BE2C (cell line): ENCODE data around the gene MRPS18B.

Experiments
- DNase-seq: peaks from one replicate; pipeline ENCODE4 v3.0.0-alpha.2; 2020
- H3K27me3 ChIP-seq: fragments of 250-450 bp; sonication (Bioruptor Pico); 2 replicates; pipeline ENCODE4 v1.5.1; 2020; ENCODE audit warnings: mild to moderate bottlenecking
- H3K36me3 ChIP-seq: fragments of 250-450 bp; sonication (Bioruptor Pico); 2 replicates; pipeline ENCODE4 v1.5.1; 2020; ENCODE audit warnings: mild to moderate bottlenecking
- H3K4me1 ChIP-seq: fragments of 250-450 bp; sonication (Bioruptor Pico); 2 replicates; pipeline ENCODE4 v1.5.1; 2020
- H3K4me3 ChIP-seq: 2 replicates; pipeline ENCODE4 v1.5.1; 2011; ENCODE audit warnings: low read depth, low read length
- H3K9me3 ChIP-seq: fragments of 250-450 bp; sonication (Bioruptor Pico); 2 replicates; pipeline ENCODE4 v1.5.1; 2020
- CTCF ChIP-seq: IDR thresholded peaks from 2 replicates; pipeline ENCODE4 v1.5.1; 2012; ENCODE audit warnings: mild to moderate bottlenecking, low read depth, low read length

The MRPS18B gene

GRCh38 chr6:30611856-30612194 lies 5.8 kb upstream of the MRPS18B start:
- Histone ChIP-seq H3K36me3 (peaks cover 81% of the 10 kb centered on the region), H3K27me3 (no peaks in the 10 kb centered on the region), H3K4me1 (peaks cover 4% of the 10 kb centered on the region; the same call in 1 of the 2 replicates), H3K9me3 (no peaks in the 10 kb centered on the region), H3K4me3 (no peak overlapping the region)
- DNase-seq: no peak
- no peak for TF ChIP-seq CTCF

GRCh38 chr6:30612213-30612612 lies 5.4 kb upstream of the MRPS18B start:
- Histone ChIP-seq H3K4me3 (no peak overlapping the region), H3K27me3 (no peaks in the 10 kb centered on the region), H3K9me3 (no peaks in the 10 kb centered on the region), H3K36me3 (peaks cover 79% of the 10 kb centered on the region), H3K4me1 (peaks cover 4% of the 10 kb centered on the region; the same call in 1 of the 2 replicates)
- peak; percentile 43 for TF ChIP-seq CTCF
- no peak for DNase-seq

- no peak for DNase-seq
- Histone ChIP-seq H3K36me3 (peaks cover 73% of the 10 kb centered on the region), H3K4me1 (peaks cover 4% of the 10 kb centered on the region; the same call in 1 of the 2 replicates)
Measured at GRCh38 chr6:30612687-30613248, 4.9 kb upstream of the MRPS18B start.

GRCh38 chr6:30613251-30614043 lies 4.2 kb upstream of the MRPS18B start:
- TF ChIP-seq CTCF: no peak
- peaks cover 4% of the 10 kb centered on the region; the same call in 1 of the 2 replicates for H3K4me1 ChIP-seq
- H3K36me3 ChIP-seq: peaks cover 66% of the 10 kb centered on the region
- DNase-seq: no peak
- no peaks in the 10 kb centered on the region for H3K27me3 ChIP-seq
- no peaks in the 10 kb centered on the region for H3K9me3 ChIP-seq
- no peak overlapping the region; the same call in 1 of the 2 replicates for H3K4me3 ChIP-seq

More at GRCh38 chr6:30612687-30613248, 4.9 kb upstream of the MRPS18B start:
- H3K27me3 ChIP-seq: no peaks in the 10 kb centered on the region
- TF ChIP-seq CTCF: no peak
- H3K4me3 ChIP-seq: no peak overlapping the region
- H3K9me3 ChIP-seq: no peaks in the 10 kb centered on the region

DNA sequence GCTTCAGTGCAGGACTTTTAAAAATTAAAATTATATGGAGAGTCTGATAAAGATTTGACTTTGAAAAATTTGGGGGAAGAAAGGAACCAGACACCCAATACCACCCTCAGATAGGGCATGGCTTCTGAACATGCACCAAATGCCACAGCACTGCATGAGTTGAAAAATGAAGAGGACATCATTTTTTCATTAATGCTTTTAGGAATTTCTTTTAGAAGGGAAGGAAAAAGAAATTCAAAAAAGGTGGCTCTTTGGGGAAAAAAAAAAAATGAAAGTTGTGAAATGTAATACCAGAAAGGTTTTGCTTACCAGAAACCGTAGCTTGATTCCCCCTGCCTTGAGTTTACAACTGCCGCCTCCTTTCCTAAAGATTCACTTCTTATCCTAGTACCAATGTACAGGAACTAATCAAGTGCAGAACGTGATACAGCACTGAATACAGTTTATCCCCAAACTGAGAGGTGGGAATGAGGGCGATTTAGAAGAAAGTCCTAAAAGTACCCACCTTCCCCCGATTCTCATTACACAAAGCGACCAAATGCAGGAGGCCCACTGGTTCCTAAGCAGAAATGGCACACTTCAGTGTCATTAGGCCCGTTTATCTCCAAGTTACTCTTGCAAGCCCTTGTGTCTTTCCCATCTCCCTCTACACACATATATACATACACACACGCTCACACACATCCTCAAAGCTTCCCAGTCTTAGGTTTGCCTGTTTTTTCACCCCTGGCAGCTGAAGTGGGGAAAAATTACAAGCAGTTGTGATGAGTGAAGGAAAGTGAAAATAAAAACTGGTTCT lies 3.4 kb upstream of the MRPS18B start:
- Histone ChIP-seq H3K27me3 (no peaks in the 10 kb centered on the region), H3K9me3 (no peaks in the 10 kb centered on the region), H3K36me3 (peaks cover 58% of the 10 kb centered on the region), H3K4me1 (peaks cover 4% of the 10 kb centered on the region; the same call in 1 of the 2 replicates), H3K4me3 (peak overlapping the region; percentile 98)
- TF ChIP-seq CTCF: no peak
- no peak for DNase-seq
